GM19455 (cell line): ENCODE measurements around the gene PAX5.

Experiments used
- ATAC-seq: cut with Tn5 transposase; IDR thresholded peaks from one replicate; pipeline ENCODE4 v1.9.1; 2021; ENCODE audit not compliant: unreplicated experiment

The PAX5 gene

GRCh38 chr9:36865731-36866635 is 168.1 kb downstream of the PAX5 start:
- ATAC-seq = no peak

GRCh38 chr9:36864491-36865410 is 169.3 kb downstream of the PAX5 start:
- ATAC-seq = no peak

- no peak for ATAC-seq
Observed at GRCh38 chr9:36862206-36863145, 171.6 kb downstream of the PAX5 start.

GRCh38 chr9:36861528-36862205 is 172.4 kb downstream of the PAX5 start:
- no peak for ATAC-seq

GRCh38 chr9:36858805-36859375 is 175.2 kb downstream of the PAX5 start:
- no peak for ATAC-seq

GRCh38 chr9:36855448-36856315 is 178.4 kb downstream of the PAX5 start:
- ATAC-seq = no peak

- no peak for ATAC-seq
Observed at GRCh38 chr9:36854751-36855150, 179.3 kb downstream of the PAX5 start.

- ATAC-seq = no peak
Observed at GRCh38 chr9:36854034-36854433, 180.0 kb downstream of the PAX5 start.

GRCh38 chr9:36853233-36853632 is 180.8 kb downstream of the PAX5 start:
- no peak for ATAC-seq

GRCh38 chr9:36849943-36850342 is 184.1 kb downstream of the PAX5 start:
- no peak for ATAC-seq

- no peak for ATAC-seq
Observed at GRCh38 chr9:36848946-36849345, 185.1 kb downstream of the PAX5 start.

GRCh38 chr9:36847781-36848673 is 186.0 kb downstream of the PAX5 start:
- no peak for ATAC-seq

- no peak for ATAC-seq
Observed at GRCh38 chr9:36846621-36847020, 187.4 kb downstream of the PAX5 start.

GRCh38 chr9:36845844-36846243 is 188.2 kb downstream of the PAX5 start:
- no peak for ATAC-seq

GRCh38 chr9:36844961-36845360 is 189.1 kb downstream of the PAX5 start:
- ATAC-seq = no peak

- no peak for ATAC-seq
Observed at GRCh38 chr9:36843964-36844363, 190.1 kb downstream of the PAX5 start.

GRCh38 chr9:36842560-36843530 is 191.2 kb downstream of the PAX5 start:
- no peak for ATAC-seq
